Right cardiac atrium (tissue), 5 donors: ENCODE measurements around the gene SCTR. TPM values are rescaled to one million over a fixed set of nuclear protein-coding genes. Genes with fewer than 3 reads are reported as not detected.
A peak's percentile ranks its signal among the peaks of the same experiment; 100 is the strongest.

Source experiments
- ATAC-seq, 2 donors: fragments of 200-7000 bp; cut with Tn5 transposase; one replicate each; pipeline versions ENCODE4 v1.8.0 to v1.9.1; 2020; ENCODE audit warnings: moderate library complexity in 2 of 2, mild to moderate bottlenecking in 1 of 2
- DNase-seq, 3 donors: peaks; one replicate each; pipeline ENCODE4 v3.0.0-alpha.2; 2020
- H3K27ac ChIP-seq: one replicate; pipeline ENCODE4 v1.5.1; 2013; ENCODE audit warnings: mild to moderate bottlenecking, low read length, control low read depth, moderate library complexity
- H3K27me3 ChIP-seq: one replicate; pipeline ENCODE4 v1.6.1; 2013; ENCODE audit not compliant: control insufficient read depth, insufficient read depth
- H3K4me1 ChIP-seq: one replicate; pipeline ENCODE4 v1.6.1; 2013; ENCODE audit warnings: low read length; ENCODE audit not compliant: control insufficient read depth, insufficient read depth
- H3K4me3 ChIP-seq: one replicate; pipeline ENCODE4 v1.5.1; 2013; ENCODE audit warnings: low read length, control low read depth
- H3K9me3 ChIP-seq: one replicate; pipeline ENCODE4 v1.6.1; 2013; ENCODE audit warnings: low read length; ENCODE audit not compliant: control insufficient read depth
- whole genome bisulfite sequencing: extraction: QIAGEN DNeasy Blood & Tissue Kit; methylation state at CpG from one replicate; pipeline ENCODE4 v1.1.7; 2013; 5-methylcytosine and 5-hydroxymethylcytosine counted together
- intact Hi-C, 4 donors: fragments of 100-400 bp; cut with DNase I; formaldehyde crosslinking; loops; one replicate each; pipeline versions ENCODE4 v1.11.0 to v1.14.0; 2022 to 2023
- polyA plus RNA-seq: library from polyadenylated mRNA; stranded (reverse); fragments of 200-250 nt; gene quantifications from one replicate; pipeline ENCODE4 v1.2.3, GENCODE V29; 2013
- total RNA-seq, 4 donors: library from RNA; stranded (reverse); fragmentation: NEBNext Ultra II Directional; extraction: Animal tissue kit (Norgen Biotek cat#: 25700); gene quantifications; one replicate each; pipeline ENCODE4 v1.2.1, GENCODE V29; 2021
- donor health status: healthy with polysubstance abuse.
- donor health status: DM: no; HTN: yes; CAD: no.
- donor health status: DM: no; HTN: no; CAD: no.
- donor health status: DM: no; HTN: yes; CAD: no; lungs with severe emphysema.
- donor health status: DM: yes; HTN: yes; CAD: no.

Gene SCTR
- total and polyA plus RNA-seq, 5 donors: 0.38 to 0.50 (median 0.40) TPM; not detected in 2

- H3K27me3 ChIP-seq: no peaks in the 10 kb centered on the region
- WGBS: 28% methylated on average over 7 of the region's 7 CpGs
- intact Hi-C loops: no loop called here
- no peak for DNase-seq
- peak overlapping the region; percentile 65 for H3K27ac ChIP-seq
- peak in 1 of 2 donors; percentile 41 for ATAC-seq
- peaks cover 23% of the 10 kb centered on the region for H3K4me1 ChIP-seq
- no peaks in the 10 kb centered on the region for H3K9me3 ChIP-seq
- H3K4me3 ChIP-seq: no peak overlapping the region
Observed at GRCh38 chr2:119486886-119487285, 37.4 kb downstream of the SCTR start.

DNA sequence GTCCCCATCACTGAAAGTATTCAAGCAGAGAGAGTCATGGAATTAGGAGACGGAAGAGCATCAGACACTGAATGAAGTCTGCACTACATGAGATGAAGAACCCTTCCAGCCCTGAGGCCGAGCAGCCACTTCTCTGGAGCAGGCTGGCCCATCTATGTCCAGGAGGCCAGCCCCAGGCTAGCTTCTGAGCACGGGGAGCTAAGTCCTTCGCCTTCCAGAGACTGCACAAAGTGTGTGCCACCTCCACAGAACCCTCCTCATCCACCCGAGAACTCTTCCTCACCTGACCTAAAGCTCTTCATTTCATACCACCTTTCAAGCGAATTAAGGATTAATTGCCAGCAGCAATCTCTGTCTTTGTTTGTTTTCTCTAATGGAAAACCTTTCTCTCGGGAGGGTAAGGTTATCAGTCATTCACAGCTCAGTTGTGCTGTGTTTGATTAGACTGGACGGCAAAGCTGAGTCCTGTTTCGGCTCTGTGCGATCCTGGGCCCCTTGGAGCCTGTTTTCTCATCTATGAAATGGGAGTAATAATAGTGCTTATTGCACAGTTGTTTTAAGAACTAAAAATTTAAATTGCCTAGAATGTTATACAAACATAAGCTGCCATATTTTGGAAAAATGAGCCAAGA is 38.0 kb downstream of the SCTR start:
- no peak for DNase-seq
- intact Hi-C loops: no loop called here
- no peaks in the 10 kb centered on the region for H3K27me3 ChIP-seq
- ATAC-seq: no peak
- peaks cover 23% of the 10 kb centered on the region for H3K4me1 ChIP-seq
- H3K27ac ChIP-seq: peak overlapping the region; percentile 91
- WGBS: 75% methylated on average over 10 of the region's 10 CpGs
- no peak overlapping the region for H3K4me3 ChIP-seq
- no peaks in the 10 kb centered on the region for H3K9me3 ChIP-seq

DNA sequence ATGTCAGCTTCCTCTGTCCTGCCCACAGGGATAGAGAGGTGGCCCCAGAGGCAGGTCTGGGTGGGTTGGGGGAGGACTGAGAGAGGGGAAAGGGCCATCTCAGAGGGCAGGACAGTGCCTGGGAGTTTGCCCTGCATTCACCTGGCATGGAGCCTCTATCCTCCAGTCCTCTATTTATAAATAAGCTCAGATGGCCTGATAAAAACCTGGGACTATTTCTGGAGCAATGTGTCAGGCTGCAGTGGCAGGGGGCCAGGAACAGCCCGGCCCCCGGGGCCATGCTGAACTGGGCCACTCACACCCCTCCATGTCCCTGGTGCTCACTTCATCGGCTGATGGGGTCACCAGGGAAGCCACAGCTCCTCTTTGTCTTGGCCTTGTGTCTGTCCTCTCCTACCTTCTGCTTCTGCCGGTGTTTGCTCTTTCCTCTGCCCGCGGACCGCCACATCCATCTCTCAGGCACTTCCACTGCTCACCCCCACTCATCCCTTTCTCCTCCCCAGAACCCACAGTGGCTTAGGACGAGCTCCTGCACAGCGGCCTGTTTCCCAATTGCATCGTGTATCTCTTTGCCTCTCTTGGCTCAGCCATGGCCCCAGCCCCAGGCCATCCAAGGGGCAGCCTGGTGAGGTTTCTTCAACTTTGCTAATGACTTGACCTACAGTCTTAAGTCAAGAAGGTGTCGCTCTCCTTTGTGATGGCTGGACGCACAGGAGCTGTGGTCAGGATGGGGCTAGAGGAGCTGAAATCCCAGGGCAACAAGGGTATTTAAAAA is 38.8 kb downstream of the SCTR start:
- Histone ChIP-seq H3K4me1 (peaks cover 23% of the 10 kb centered on the region), H3K9me3 (no peaks in the 10 kb centered on the region), H3K27me3 (no peaks in the 10 kb centered on the region), H3K27ac (peak overlapping the region; percentile 91), H3K4me3 (no peak overlapping the region)
- ATAC-seq (peak; percentile 60 to 73), DNase-seq (peak in 2 of 3 donors; percentile 84 to 88)
- intact Hi-C loops: no loop called here
- WGBS: 58% methylated on average over 12 of the region's 12 CpGs

- Histone ChIP-seq H3K9me3 (no peaks in the 10 kb centered on the region), H3K4me3 (no peak overlapping the region), H3K27me3 (no peaks in the 10 kb centered on the region), H3K4me1 (peaks cover 23% of the 10 kb centered on the region), H3K27ac (peak overlapping the region; percentile 65)
- intact Hi-C loops: no loop called here
- 45% methylated on average over 6 of the region's 6 CpGs for WGBS
- ATAC-seq (no peak), DNase-seq (no peak)
Observed at GRCh38 chr2:119484834-119485233, 39.4 kb downstream of the SCTR start.

DNA sequence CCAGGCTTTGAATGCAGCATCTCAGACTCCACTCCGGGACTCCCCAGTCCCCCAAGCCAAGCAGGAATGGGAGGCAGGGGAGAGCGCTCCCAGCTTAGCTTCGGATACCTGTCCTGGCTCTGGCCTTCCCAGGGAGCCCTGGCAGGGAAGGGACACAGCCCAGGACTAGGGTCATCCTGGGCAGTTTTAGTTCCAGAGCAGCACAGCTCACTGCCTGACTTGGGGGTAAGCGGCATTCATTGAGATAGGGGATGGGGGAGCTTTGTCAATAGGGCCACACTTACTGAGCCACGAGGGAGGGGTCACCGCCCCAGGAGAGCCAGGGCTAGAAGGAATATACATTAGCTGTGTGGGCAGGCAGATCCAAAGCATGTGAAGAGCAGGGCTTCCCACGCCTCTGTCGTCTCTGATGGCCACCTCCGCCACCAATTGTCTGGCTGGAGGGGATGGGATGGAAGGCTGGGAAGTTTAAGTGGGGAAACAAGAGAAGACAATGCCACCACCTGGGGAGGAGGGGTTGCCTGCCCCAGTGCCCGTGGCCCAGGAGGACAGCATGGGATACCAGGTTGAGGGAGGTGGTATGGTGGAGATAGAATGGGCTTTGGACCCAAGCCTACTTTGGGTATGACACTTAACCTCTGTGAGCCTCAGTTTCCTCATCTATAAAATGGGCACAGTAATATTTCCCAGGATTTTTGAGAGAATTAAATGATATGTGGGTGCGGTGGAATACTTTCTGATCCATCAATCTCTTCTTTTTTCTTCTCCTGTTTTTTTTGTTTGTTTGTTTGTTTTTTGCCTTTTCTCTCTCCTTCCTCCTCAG is 40.2 kb downstream of the SCTR start:
- intact Hi-C loops: no loop called here
- Histone ChIP-seq H3K9me3 (no peaks in the 10 kb centered on the region), H3K27ac (peak overlapping the region; percentile 28), H3K4me3 (no peak overlapping the region), H3K27me3 (no peaks in the 10 kb centered on the region), H3K4me1 (peaks cover 23% of the 10 kb centered on the region)
- 89% methylated on average over 11 of the region's 11 CpGs for WGBS
- no peak for ATAC-seq
- no peak for DNase-seq

DNA sequence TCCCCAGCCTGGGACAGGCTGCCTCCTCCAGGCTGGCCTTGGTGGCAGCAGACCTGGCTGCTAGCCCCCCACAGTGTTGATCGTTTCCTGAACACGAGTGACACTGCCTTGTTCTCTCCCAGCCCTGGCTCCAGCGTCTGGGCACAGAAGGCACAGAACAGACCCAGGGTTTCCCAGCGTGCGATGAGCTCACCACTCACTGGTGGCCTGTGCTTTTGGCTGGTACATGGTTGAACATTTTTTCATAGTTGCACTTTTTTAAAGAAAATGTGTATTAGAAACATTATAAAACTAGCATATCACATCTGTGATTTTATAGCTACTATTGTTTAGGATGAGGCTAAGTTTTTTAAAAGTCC is 40.9 kb downstream of the SCTR start:
- intact Hi-C loops: no loop called here
- Histone ChIP-seq H3K27ac (peak overlapping the region; percentile 84), H3K9me3 (no peaks in the 10 kb centered on the region), H3K27me3 (no peaks in the 10 kb centered on the region), H3K4me3 (no peak overlapping the region), H3K4me1 (peaks cover 23% of the 10 kb centered on the region)
- DNase-seq (no peak), ATAC-seq (peak in 1 of 2 donors; percentile 4)
- 39% methylated on average over 5 of the region's 5 CpGs for WGBS

DNA sequence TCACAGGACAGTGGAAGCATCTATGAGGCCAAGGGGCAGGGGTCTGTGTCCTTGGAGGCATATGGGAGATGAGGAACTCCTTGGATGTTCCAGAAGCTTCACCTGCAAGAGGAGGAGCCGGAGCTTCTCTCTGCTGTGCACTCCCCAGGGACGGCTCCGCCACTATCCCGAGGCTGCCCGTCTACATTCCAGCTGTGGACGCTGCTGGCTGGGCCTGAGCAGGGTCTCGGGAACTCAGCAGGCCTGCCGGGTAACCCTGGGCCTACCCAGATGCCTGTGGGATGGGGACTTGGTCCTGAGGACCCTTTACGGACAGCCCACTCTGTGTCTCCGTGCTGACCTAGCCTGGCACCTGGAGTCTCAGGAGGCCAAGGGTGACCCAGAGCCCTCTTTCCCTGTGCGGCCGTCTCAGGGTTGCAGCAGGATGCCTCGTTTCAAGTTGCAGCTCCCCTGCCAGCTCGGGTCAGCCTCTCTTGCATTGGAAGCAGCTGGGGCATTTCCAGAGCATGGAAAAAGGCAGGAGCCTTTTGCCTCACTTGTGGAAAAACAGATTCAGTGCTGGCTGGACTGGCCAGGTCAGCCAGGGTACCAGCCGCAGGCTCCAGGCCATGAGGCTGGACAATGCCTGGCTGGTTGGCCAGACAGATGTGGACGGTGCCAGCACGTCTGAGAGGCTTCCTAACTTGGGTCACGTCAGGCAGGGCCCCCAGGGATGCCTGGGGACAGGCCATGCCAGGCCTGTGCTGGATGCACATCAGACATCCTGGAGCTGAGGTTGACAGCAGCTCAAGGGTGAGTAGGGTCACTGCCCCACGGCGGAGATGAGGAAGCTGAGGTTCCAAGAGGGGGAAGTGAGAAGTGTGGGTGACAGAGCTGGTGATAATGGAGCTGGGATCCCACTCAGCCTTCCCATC is 41.5 kb downstream of the SCTR start:
- no peak overlapping the region for H3K4me3 ChIP-seq
- DNase-seq (peak; percentile 54 to 83 (median 80)), ATAC-seq (peak; percentile 33 to 57)
- H3K9me3 ChIP-seq: no peaks in the 10 kb centered on the region
- 52% methylated on average over 20 of the region's 20 CpGs for WGBS
- peak overlapping the region; percentile 84 for H3K27ac ChIP-seq
- peaks cover 22% of the 10 kb centered on the region for H3K4me1 ChIP-seq
- intact Hi-C loops: no loop called here
- H3K27me3 ChIP-seq: no peaks in the 10 kb centered on the region

DNA sequence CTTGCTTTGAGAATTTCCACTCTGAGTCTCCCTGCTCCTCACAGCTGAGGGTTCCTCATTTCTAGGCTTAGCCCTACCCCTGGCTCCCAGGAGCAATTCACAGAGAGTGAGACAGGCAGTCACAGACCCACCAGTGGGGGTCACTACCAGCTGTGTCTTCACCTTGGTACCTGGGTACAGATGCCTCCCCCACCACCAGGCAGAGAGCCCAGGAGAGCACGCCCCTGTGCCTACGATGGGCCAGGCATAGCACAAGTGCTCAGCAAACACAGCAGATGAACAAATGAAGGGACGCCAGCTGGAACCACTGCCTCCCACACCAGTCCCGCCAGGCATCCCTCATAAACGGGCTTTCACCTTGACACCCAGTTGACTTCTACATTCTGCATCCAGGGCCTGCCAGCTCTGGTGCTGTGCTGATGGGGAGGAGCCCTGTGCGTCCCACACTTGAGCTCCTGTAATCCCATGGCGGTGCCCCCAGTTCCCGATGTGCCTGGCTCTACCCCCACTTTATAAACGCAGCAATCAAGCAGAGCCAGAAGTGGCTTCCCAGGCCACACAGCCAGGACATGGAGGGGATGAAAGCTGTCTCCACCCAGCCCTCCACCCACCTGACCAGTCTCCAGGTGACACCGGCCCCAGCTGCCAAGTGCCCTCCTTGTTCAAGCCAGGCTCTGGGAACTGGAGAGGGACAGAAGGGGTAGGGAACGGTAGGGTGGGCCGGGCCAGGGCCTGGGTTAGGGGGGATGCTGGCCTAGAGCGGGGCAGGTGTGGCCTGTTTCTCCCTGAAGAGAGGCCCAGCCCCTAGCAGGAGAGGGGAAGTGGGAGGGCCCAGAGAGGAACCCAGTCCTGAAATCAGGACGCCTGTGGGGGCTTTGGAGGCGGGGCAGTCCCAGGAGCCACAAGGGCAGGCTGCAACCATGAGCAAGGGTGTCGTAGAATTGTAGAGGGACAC is 42.5 kb downstream of the SCTR start:
- H3K27ac ChIP-seq: peak overlapping the region; percentile 10
- no peaks in the 10 kb centered on the region for H3K9me3 ChIP-seq
- intact Hi-C loops: no loop called here
- peaks cover 19% of the 10 kb centered on the region for H3K4me1 ChIP-seq
- WGBS: 80% methylated on average over 16 of the region's 16 CpGs
- ATAC-seq (no peak), DNase-seq (no peak)
- H3K4me3 ChIP-seq: no peak overlapping the region
- H3K27me3 ChIP-seq: no peaks in the 10 kb centered on the region

DNA sequence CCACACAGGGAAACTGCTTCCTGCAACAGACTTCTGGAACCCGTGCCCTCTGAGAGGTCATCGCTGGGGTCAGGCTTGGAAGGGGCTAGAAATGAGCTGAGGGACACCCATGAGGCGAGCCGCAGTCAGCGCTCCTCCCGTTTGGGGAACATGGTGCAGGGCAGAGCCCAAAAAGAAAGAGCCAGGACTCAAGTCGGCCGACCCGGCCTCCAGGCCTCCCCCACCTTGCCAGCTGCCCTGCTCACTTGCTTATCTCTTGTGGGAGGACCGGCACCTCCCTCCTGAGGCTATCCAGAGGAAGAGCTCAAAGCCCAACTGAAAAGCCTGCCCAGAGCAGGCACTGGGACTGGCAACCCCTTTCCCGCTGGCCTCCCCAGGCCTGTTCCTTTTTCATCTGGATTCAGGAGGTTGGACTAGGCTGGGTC is 43.6 kb downstream of the SCTR start:
- Histone ChIP-seq H3K27me3 (no peaks in the 10 kb centered on the region), H3K9me3 (no peaks in the 10 kb centered on the region), H3K4me3 (no peak overlapping the region), H3K4me1 (peaks cover 14% of the 10 kb centered on the region), H3K27ac (peak overlapping the region; percentile 9)
- ATAC-seq (no peak), DNase-seq (peak in 1 of 3 donors; percentile 70)
- WGBS: 64% methylated on average over 11 of the region's 11 CpGs
- intact Hi-C loops: no loop called here
